ENCODE data around the gene CASP5.

- TF ChIP-seq NFIC (IDR thresholded peaks at IDR 0.05) (no peak), EP300 (IDR thresholded peaks at IDR 0.05; ENCODE audit: borderline replicate concordance) (no peak)
Observed at GRCh38 chr11:104973616-104974015, 49.4 kb downstream of the CASP5 start.

Measured in Ishikawa (cell line).